ENCODE data around the gene ENTREP3. TPM values are rescaled to one million over a fixed set of nuclear protein-coding genes. Genes with fewer than 3 reads are reported as not detected.
A peak's percentile ranks its signal among the peaks of the same experiment; 100 is the strongest.

Gene ENTREP3
- total RNA-seq, 4 donors from 2014 or later: 9.0 to 21.9 (median 15.7) TPM

- DNase-seq: no peak
- peak overlapping the region; percentile 72 to 95 (median 92) for H3K4me3 ChIP-seq
- TF ChIP-seq POLR2A (IDR thresholded peaks at IDR 0.05) (no peak), POLR2AphosphoS5 (IDR thresholded peaks at IDR 0.05) (peak in 1 of 3 donors; percentile 30)
- H3K36me3 ChIP-seq: peaks cover 0 to 28% (median 17%) of the 10 kb centered on the region in 4 donors
- in situ Hi-C loops (cut with MboI; ENCODE audit: low pct_ligation_motif_present in 1 of 4, low pct_unique_long_range_greater_than_20kb in 1 of 4, low sequenced_read_pairs in 3 of 4): loop anchor here in 3 of 4 donors (10.0 to 25.0 kb wide), 2 partner anchors 52 to 315 kb away; partner anchors contain the start of gene RUSC1 (in 2 of the 3)
- WGBS, 2 donors (ENCODE audit: low coverage in 1 of 2): 5 to 12% methylated on average over 5 to 28 of the region's 44 CpGs
- H3K27ac ChIP-seq: peak overlapping the region; percentile 97 to 99 (median 98)
- intact Hi-C loops (cut with DNase I; ENCODE audit: low total_unique reads): no loop called here
- H3K9me3 ChIP-seq: no peaks in the 10 kb centered on the region
- H3K27me3 ChIP-seq: no peaks in the 10 kb centered on the region
- H3K4me1 ChIP-seq: peaks cover 9 to 30% (median 21%) of the 10 kb centered on the region in 4 donors
Observed at GRCh38 chr1:155272466-155273342, 17.4 kb upstream of the ENTREP3 start.

GRCh38 chr1:155269381-155269780, 14.1 kb upstream of the ENTREP3 start:
- intact Hi-C loops (cut with DNase I; ENCODE audit: low total_unique reads): no loop called here
- H3K9me3 ChIP-seq: no peaks in the 10 kb centered on the region
- 96 to 100% methylated on average over 10 to 21 of the region's 21 CpGs for WGBS, 2 donors (ENCODE audit: low coverage in 1 of 2)
- no peak overlapping the region for H3K4me3 ChIP-seq
- in situ Hi-C loops (cut with MboI; ENCODE audit: low pct_ligation_motif_present in 1 of 4, low pct_unique_long_range_greater_than_20kb in 1 of 4, low sequenced_read_pairs in 3 of 4): loop anchor here in 2 of 4 donors (10.0 to 25.0 kb wide), 2 partner anchors 55 to 318 kb away; partner anchors contain the start of gene RUSC1 (in 1 of the 2)
- H3K36me3 ChIP-seq: peaks cover 0 to 59% (median 29%) of the 10 kb centered on the region in 4 donors
- H3K27ac ChIP-seq: no peak overlapping the region
- DNase-seq: no peak
- TF ChIP-seq CTCF (IDR thresholded peaks at IDR 0.05) (no peak), POLR2A (IDR thresholded peaks at IDR 0.05) (no peak), POLR2AphosphoS5 (IDR thresholded peaks at IDR 0.05) (no peak), EP300 (IDR thresholded peaks at IDR 0.05; ENCODE audit: low read depth) (no peak)
- peaks cover 4 to 23% (median 17%) of the 10 kb centered on the region in 4 donors for H3K4me1 ChIP-seq
- H3K27me3 ChIP-seq: no peaks in the 10 kb centered on the region

GRCh38 chr1:155268630-155269029, 13.3 kb upstream of the ENTREP3 start:
- in situ Hi-C loops (cut with MboI; ENCODE audit: low pct_ligation_motif_present in 1 of 4, low pct_unique_long_range_greater_than_20kb in 1 of 4, low sequenced_read_pairs in 3 of 4) (loop anchor here in 2 of 4 donors (10.0 to 25.0 kb wide), 2 partner anchors 56 to 319 kb away; partner anchors contain the start of gene RUSC1 (in 1 of the 2)), intact Hi-C loops (cut with DNase I; ENCODE audit: low total_unique reads) (no loop called here)
- peaks cover 4 to 19% (median 13%) of the 10 kb centered on the region in 4 donors for H3K4me1 ChIP-seq
- no peak overlapping the region for H3K4me3 ChIP-seq
- no peaks in the 10 kb centered on the region for H3K9me3 ChIP-seq
- H3K27me3 ChIP-seq: no peaks in the 10 kb centered on the region
- no peak for TF ChIP-seq EP300 (IDR thresholded peaks at IDR 0.05; ENCODE audit: low read depth)
- no peak for TF ChIP-seq CTCF (IDR thresholded peaks at IDR 0.05)
- no peak for TF ChIP-seq POLR2A (IDR thresholded peaks at IDR 0.05)
- TF ChIP-seq POLR2AphosphoS5 (IDR thresholded peaks at IDR 0.05): no peak
- peaks cover 0 to 63% (median 36%) of the 10 kb centered on the region in 4 donors for H3K36me3 ChIP-seq
- DNase-seq: no peak
- no peak overlapping the region for H3K27ac ChIP-seq
- 91% methylated on average over 21 of the region's 21 CpGs; no CpG with 5 or more reads in 1 of the 2 donors for WGBS, 2 donors (ENCODE audit: low coverage in 1 of 2)

GRCh38 chr1:155267373-155267772, 12.1 kb upstream of the ENTREP3 start:
- Histone ChIP-seq H3K4me3 (no peak overlapping the region), H3K27me3 (no peaks in the 10 kb centered on the region), H3K4me1 (peaks cover 7 to 19% (median 10%) of the 10 kb centered on the region in 4 donors), H3K27ac (no peak overlapping the region), H3K9me3 (no peaks in the 10 kb centered on the region), H3K36me3 (peaks cover 0 to 63% (median 37%) of the 10 kb centered on the region in 4 donors)
- WGBS, 2 donors (ENCODE audit: low coverage in 1 of 2): 100% methylated on average over 1 to 2 of the region's 2 CpGs
- no peak for DNase-seq
- TF ChIP-seq POLR2AphosphoS5 (IDR thresholded peaks at IDR 0.05) (no peak), POLR2A (IDR thresholded peaks at IDR 0.05) (no peak), CTCF (IDR thresholded peaks at IDR 0.05) (no peak), EP300 (IDR thresholded peaks at IDR 0.05; ENCODE audit: low read depth) (no peak)
- in situ Hi-C loops (cut with MboI; ENCODE audit: low pct_ligation_motif_present in 1 of 4, low pct_unique_long_range_greater_than_20kb in 1 of 4, low sequenced_read_pairs in 3 of 4): loop anchor here in 2 of 4 donors (10.0 to 25.0 kb wide), 2 partner anchors 57 to 320 kb away; partner anchors contain the start of gene RUSC1 (in 1 of the 2)
- intact Hi-C loops (cut with DNase I; ENCODE audit: low total_unique reads): no loop called here
